Loucy (cell line): Measurements from ENCODE around the gene RBM33.

Source experiments
- CTCF ChIP-seq: fragments of 200-600 bp; sonication (generic); conservative IDR thresholded peaks from 2 replicates; pipeline ENCODE4 v1.5.1; 2014; ENCODE audit warnings: mild to moderate bottlenecking, antibody characterized with exemption, low read length
- EZH2phosphoT487 ChIP-seq: fragments of 200-600 bp; IDR thresholded peaks from 2 replicates; pipeline ENCODE4 v1.6.1; 2018; ENCODE audit warnings: antibody characterized with exemption, mild to moderate bottlenecking, moderate library complexity, borderline replicate concordance

GRCh38 chr7:155676052-155676451, 31.6 kb downstream of the RBM33 start:
- no peak for TF ChIP-seq CTCF
- TF ChIP-seq EZH2phosphoT487, result no peak
